HCT116 (cell line): Measurements from ENCODE around the gene GPHN. TPM values are rescaled to one million over a fixed set of nuclear protein-coding genes. Genes with fewer than 3 reads are reported as not detected.

Experiments
- ATAC-seq: fragments of 200-7000 bp; cut with Tn5 transposase; 2 replicates; pipeline ENCODE4 v1.9.1; 2020; ENCODE audit warnings: mild to moderate bottlenecking, moderate library complexity
- BruUV-seq: library from RNA; stranded (reverse); fragments of 400-500 nt; replicated peaks from 2 replicates; lab custom pipeline; 2021; lab: Mats Ljungman, UMichigan
- CTCF ChIA-PET: fragments of 300-600 bp; sonication (Branson Sonifier 250); formaldehyde crosslinking; loops from one replicate; lab custom pipeline; 2021; ENCODE audit warnings: antibody characterized with exemption; lab: Charles Lee
- POLR2A ChIA-PET: fragments of 300-600, 350-600 bp; sonication (Branson Sonifier 250); formaldehyde crosslinking; loops from one replicate; lab custom pipeline; 2021; ENCODE audit warnings: antibody characterized with exemption; lab: Charles Lee
- RAD21 ChIA-PET, 2 experiments: fragments of 300-600 bp; sonication (Branson Sonifier 250); formaldehyde crosslinking; loops; one replicate each; lab custom pipeline; 2023; ENCODE audit warnings: low total read pairs in 2 of 2; ENCODE audit not compliant: uncharacterized antibody in 2 of 2, unreplicated experiment in 2 of 2, low non-redundant PET in 1 of 2; lab: Charles Lee
- DNase-seq: peaks from one replicate; pipeline ENCODE4 v3.0.0-alpha.2; 2010; ENCODE audit warnings: low read depth, low spot score
- H2AFZ ChIP-seq: fragments of 200-600 bp; shearing (Covaris generic), sonication (generic); 2 replicates; pipeline ENCODE4 v1.6.1; 2017; ENCODE audit warnings: low read depth, mixed run types, mixed read lengths, antibody characterized with exemption, low read length; ENCODE audit not compliant: poor library complexity, severe bottlenecking
- H3K27ac ChIP-seq: 2 replicates; pipeline ENCODE4 v1.5.1; 2012; ENCODE audit warnings: low read depth, low read length
- H3K27me3 ChIP-seq: fragments of 200-600 bp; sonication (generic); 2 replicates; pipeline ENCODE4 v1.6.1; 2016; ENCODE audit warnings: mixed run types, low read length, mixed read lengths; ENCODE audit not compliant: insufficient read depth
- H3K36me3 ChIP-seq, 2 experiments: fragments of 200-500 bp in 1 of 2; fragments of 200-600 bp in 1 of 2; sonication (Bioruptor generic) in 1 of 2; sonication (generic) in 1 of 2; 2 replicates each; pipeline versions ENCODE4 v1.5.1 to v1.6.1; 2014 to 2016; ENCODE audit warnings: low read length in 2 of 2, inconsistent platforms in 1 of 2, mixed read lengths in 1 of 2, mixed run types in 1 of 2; ENCODE audit not compliant: insufficient read depth in 2 of 2, control insufficient read depth in 1 of 2
- H3K4me1 ChIP-seq, 2 experiments: fragments of 200-600 bp in 1 of 2; sonication (generic) in 1 of 2; 2 replicates each; pipeline versions ENCODE4 v1.5.1 to v1.6.1; 2012 to 2017; ENCODE audit warnings: low read length in 2 of 2, inconsistent platforms in 1 of 2, mild to moderate bottlenecking in 1 of 2, mixed read lengths in 1 of 2, mixed run types in 1 of 2, moderate library complexity in 1 of 2; ENCODE audit not compliant: insufficient read depth in 2 of 2, control insufficient read depth in 1 of 2
- H3K4me2 ChIP-seq: fragments of 200-600 bp; sonication (generic); 2 replicates; pipeline ENCODE4 v1.6.1; 2017; ENCODE audit warnings: mixed run types, low read length, mixed read lengths
- H3K4me3 ChIP-seq, 2 experiments: fragments of 200-600 bp in 1 of 2; sonication (generic) in 1 of 2; replicated peaks in 1 of 2; 2 replicates each; pipeline ENCODE4 v1.5.1; 2011 to 2016; ENCODE audit warnings: low read length in 2 of 2, control low read depth in 1 of 2, low read depth in 1 of 2, mild to moderate bottlenecking in 1 of 2, mixed read lengths in 1 of 2, mixed run types in 1 of 2
- H3K79me2 ChIP-seq: fragments of 200-600 bp; sonication (generic); 2 replicates; pipeline ENCODE4 v1.6.1; 2017; ENCODE audit warnings: mild to moderate bottlenecking, mixed run types, low read length, moderate library complexity, mixed read lengths; ENCODE audit not compliant: insufficient read depth
- H3K9ac ChIP-seq: fragments of 200-600 bp; sonication (generic); 2 replicates; pipeline ENCODE4 v1.6.1; 2016; ENCODE audit warnings: low read length, mixed read lengths
- H3K9me2 ChIP-seq: fragments of 200-600 bp; sonication (generic), shearing (Covaris generic); 2 replicates; pipeline ENCODE4 v1.6.1; 2017; ENCODE audit warnings: mixed run types, mild to moderate bottlenecking, moderate library complexity; ENCODE audit not compliant: insufficient read depth
- H3K9me3 ChIP-seq, 2 experiments: fragments of 200-500 bp in 1 of 2; fragments of 200-600 bp in 1 of 2; sonication (Bioruptor generic) in 1 of 2; sonication (generic) in 1 of 2; 2 replicates each; pipeline ENCODE4 v1.6.1; 2014 to 2017; ENCODE audit warnings: low read length in 2 of 2, mixed read lengths in 2 of 2, inconsistent platforms in 1 of 2, low read depth in 1 of 2, mild to moderate bottlenecking in 1 of 2, mixed run types in 1 of 2, moderate library complexity in 1 of 2; ENCODE audit not compliant: control insufficient read depth in 1 of 2, insufficient read depth in 1 of 2
- H4K20me1 ChIP-seq: fragments of 200-600 bp; sonication (generic), shearing (Covaris generic); 2 replicates; pipeline ENCODE4 v1.6.1; 2017; ENCODE audit warnings: mixed run types, mild to moderate bottlenecking, moderate library complexity; ENCODE audit not compliant: insufficient read depth
- ATF3 ChIP-seq: IDR thresholded peaks from 2 replicates; pipeline ENCODE4 v1.6.1; 2012
- EGR1 ChIP-seq: IDR thresholded peaks from 2 replicates; pipeline ENCODE4 v1.6.1; 2012; ENCODE audit warnings: low read depth
- EZH2 ChIP-seq: fragments of 200-600 bp; sonication (generic); IDR thresholded peaks from 2 replicates; pipeline ENCODE4 v1.6.1; 2017; ENCODE audit warnings: antibody characterized with exemption, mixed run types
- MAX ChIP-seq: IDR thresholded peaks from 2 replicates; pipeline ENCODE4 v1.6.1; 2012
- POLR2A ChIP-seq: IDR thresholded peaks from 2 replicates; pipeline ENCODE4 v1.7.0; 2011; ENCODE audit warnings: borderline replicate concordance; ENCODE audit not compliant: insufficient read depth, insufficient read length; ENCODE audit errors: extremely low read depth
- RAD21 ChIP-seq: IDR thresholded peaks from 2 replicates; pipeline ENCODE4 v1.6.1; 2012; ENCODE audit warnings: low read depth, mild to moderate bottlenecking
- SIN3A ChIP-seq: IDR thresholded peaks from 2 replicates; pipeline ENCODE4 v1.6.1; 2012; ENCODE audit warnings: low read depth
- SP1 ChIP-seq: IDR thresholded peaks from 2 replicates; pipeline ENCODE4 v1.6.1; 2012; ENCODE audit warnings: low read depth
- SRF ChIP-seq: IDR thresholded peaks from 2 replicates; pipeline ENCODE4 v1.6.1; 2012; ENCODE audit warnings: low read depth
- TCF7L2 ChIP-seq: IDR thresholded peaks from 2 replicates; pipeline ENCODE4 v1.7.0; 2011; ENCODE audit warnings: borderline replicate concordance, inconsistent platforms; ENCODE audit not compliant: insufficient read depth, insufficient read length; ENCODE audit errors: extremely low read depth
- YY1 ChIP-seq: IDR thresholded peaks from 2 replicates; pipeline ENCODE4 v1.6.1; 2011; ENCODE audit warnings: low read length, low read depth, moderate library complexity, mild to moderate bottlenecking; ENCODE audit not compliant: insufficient replicate concordance; ENCODE audit errors: extremely low read depth
- ZBTB33 ChIP-seq: IDR thresholded peaks from 2 replicates; pipeline ENCODE4 v1.6.1; 2011; ENCODE audit warnings: mild to moderate bottlenecking, low read length, moderate library complexity; ENCODE audit not compliant: insufficient replicate concordance; ENCODE audit errors: extremely low read depth
- ZNF274 ChIP-seq: fragments of 200-500 bp; sonication (Bioruptor generic); IDR thresholded peaks from 2 replicates; pipeline ENCODE4 v1.6.1; 2014; ENCODE audit warnings: mild to moderate bottlenecking, low read depth, low read length, inconsistent platforms
- intact Hi-C: fragments of 100-400 bp; cut with micrococcal nuclease; formaldehyde crosslinking; loops from 2 replicates; pipeline ENCODE4 v1.10.0; 2022
- total RNA-seq: library from RNA; stranded (reverse); gene quantifications from one replicate; pipeline ENCODE4 v1.2.1, GENCODE V29; 2021; ENCODE audit not compliant: unreplicated experiment

GPHN gene
- total RNA-seq, 1 experiment from 2014 or later: 43.8 TPM

- intact Hi-C loops: loop anchor here (5.0 kb wide), 1 partner anchor 733 kb away; the partner anchor contains the start of gene PALS1
- no peak for DNase-seq
- H3K36me3 ChIP-seq: no peaks in the 10 kb centered on the region
- peak overlapping the region; percentile 82 to 92 for H3K4me3 ChIP-seq
- peaks cover 11 to 21% of the 10 kb centered on the region in 2 experiments; a peak in 2 of 4 replicates for H3K4me1 ChIP-seq
- H3K79me2 ChIP-seq: peaks cover 58% of the 10 kb centered on the region
- POLR2A ChIA-PET: no interaction called here
- no peak overlapping the region for H2AFZ ChIP-seq
- H3K4me2 ChIP-seq: peak overlapping the region; percentile 91
- no TSS peak for BruUV-seq
- H3K27me3 ChIP-seq: no peaks in the 10 kb centered on the region
- TF ChIP-seq ZBTB33 (no peak), SP1 (no peak), YY1 (no peak), EZH2 (no peak), RAD21 (no peak), ZNF274 (no peak), ATF3 (no peak), MAX (no peak), SRF (no peak), POLR2A (no peak), TCF7L2 (no peak), SIN3A (no peak), EGR1 (no peak)
- H3K9me2 ChIP-seq: no peaks in the 10 kb centered on the region
- H4K20me1 ChIP-seq: peaks cover 29% of the 10 kb centered on the region; the same call in 1 of the 2 replicates
- CTCF ChIA-PET: no interaction called here
- H3K9me3 ChIP-seq: no peaks in the 10 kb centered on the region
- RAD21 ChIA-PET: no interaction called here
- H3K9ac ChIP-seq: peak overlapping the region; percentile 90
- peak overlapping the region; percentile 96 for H3K27ac ChIP-seq
- ATAC-seq: no peak
These were observed 1.1 kb downstream of the GPHN start for GRCh38 chr14:66508846-66509621.
